GM13977 (cell line): ENCODE measurements around the gene KRT17.

ENCODE experiments used
- DNase-seq: peaks from one replicate; pipeline ENCODE4 v3.0.0; 2012; ENCODE audit warnings: low spot score
- in situ Hi-C: fragments of 300-500 bp; cut with MboI; formaldehyde crosslinking; loops from one replicate; pipeline ENCODE4 v1.12.0; 2022; ENCODE audit warnings: low sequenced_read_pairs, low pct_unique_long_range_greater_than_20kb, mixed read lengths, inconsistent platforms; ENCODE audit not compliant: unreplicated experiment
- TF ChIP-seq, protein P1 (sequence below): IDR thresholded peaks from 2 replicates; pipeline ENCODE4 v1.5.1; 2012; ENCODE audit warnings: mild to moderate bottlenecking, control low read depth; ENCODE audit not compliant: insufficient read depth; ENCODE audit errors: extremely low read depth, missing control alignments

The KRT17 gene

DNA sequence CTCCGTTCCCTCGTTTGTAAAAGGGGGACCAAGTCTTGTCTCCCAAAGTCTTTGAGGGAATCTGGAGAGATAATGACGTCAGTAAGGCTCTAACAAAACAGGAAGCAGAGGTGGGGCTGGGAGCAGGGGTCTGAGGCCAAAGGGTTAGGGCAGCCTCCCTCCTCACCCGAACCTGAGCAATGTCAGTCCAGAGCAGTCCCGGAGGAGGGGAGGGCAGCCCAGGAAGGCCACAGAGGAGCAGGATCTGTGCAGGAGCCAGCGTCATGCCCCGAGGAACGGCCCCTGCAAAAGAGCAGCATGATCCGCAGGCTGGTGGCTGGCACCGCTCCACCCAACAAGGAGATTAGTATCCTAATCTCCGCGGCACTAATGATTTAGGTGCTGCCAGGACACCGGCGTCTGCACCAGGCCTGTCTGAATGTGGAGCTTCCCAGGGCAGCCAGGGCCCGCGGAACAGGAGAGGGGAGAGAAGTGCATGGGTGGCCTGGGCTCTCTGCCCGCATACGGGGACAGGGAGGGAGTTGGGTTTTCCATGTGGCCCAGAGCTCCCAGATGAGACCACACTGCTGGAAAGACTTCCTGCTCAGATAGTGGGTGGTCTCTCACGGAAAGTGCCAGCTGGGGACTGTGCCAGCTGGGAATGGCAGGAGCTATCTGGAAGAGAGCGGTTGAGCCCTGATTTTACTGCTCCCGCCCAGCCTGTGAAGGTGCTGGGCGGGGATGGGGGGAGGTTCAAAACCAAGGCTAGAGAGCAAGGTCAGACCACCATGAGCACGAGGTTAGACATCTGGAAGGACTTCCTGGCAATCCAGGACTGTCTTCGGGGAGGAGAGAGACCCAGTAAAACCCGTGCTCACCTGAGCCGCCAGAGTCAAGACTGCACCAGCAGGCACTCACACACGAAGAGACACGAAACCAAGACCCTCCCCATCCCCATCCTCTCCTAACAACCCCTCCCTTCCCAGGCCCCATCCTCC is 11.0 kb upstream of the KRT17 start:
- in situ Hi-C loops: no loop called here
- TF ChIP-seq, protein P1, sequence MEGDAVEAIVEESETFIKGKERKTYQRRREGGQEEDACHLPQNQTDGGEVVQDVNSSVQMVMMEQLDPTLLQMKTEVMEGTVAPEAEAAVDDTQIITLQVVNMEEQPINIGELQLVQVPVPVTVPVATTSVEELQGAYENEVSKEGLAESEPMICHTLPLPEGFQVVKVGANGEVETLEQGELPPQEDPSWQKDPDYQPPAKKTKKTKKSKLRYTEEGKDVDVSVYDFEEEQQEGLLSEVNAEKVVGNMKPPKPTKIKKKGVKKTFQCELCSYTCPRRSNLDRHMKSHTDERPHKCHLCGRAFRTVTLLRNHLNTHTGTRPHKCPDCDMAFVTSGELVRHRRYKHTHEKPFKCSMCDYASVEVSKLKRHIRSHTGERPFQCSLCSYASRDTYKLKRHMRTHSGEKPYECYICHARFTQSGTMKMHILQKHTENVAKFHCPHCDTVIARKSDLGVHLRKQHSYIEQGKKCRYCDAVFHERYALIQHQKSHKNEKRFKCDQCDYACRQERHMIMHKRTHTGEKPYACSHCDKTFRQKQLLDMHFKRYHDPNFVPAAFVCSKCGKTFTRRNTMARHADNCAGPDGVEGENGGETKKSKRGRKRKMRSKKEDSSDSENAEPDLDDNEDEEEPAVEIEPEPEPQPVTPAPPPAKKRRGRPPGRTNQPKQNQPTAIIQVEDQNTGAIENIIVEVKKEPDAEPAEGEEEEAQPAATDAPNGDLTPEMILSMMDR: no peak
- DNase-seq: no peak

DNA sequence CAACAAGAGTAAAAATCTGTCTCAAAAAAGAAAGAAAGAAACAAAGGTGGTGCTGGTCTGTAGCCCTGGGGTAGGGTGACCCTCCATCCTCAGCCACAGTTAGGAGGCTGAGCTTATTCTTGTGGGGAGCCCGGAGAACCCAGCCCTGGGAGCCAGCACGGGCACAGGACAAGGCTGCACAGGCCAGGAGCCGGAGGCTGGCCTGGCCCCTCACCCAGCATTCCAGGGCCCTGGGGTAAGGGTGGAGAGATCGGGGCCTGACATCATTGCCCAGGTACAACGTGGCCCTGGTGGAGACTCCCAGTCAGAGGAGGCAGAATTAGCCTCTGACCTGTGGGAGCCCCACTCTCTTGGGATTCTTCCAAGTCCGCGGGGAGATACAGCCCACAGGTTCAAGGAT is 10.3 kb upstream of the KRT17 start:
- TF ChIP-seq, protein P1: no peak
- in situ Hi-C loops: no loop called here
- DNase-seq: no peak

DNA sequence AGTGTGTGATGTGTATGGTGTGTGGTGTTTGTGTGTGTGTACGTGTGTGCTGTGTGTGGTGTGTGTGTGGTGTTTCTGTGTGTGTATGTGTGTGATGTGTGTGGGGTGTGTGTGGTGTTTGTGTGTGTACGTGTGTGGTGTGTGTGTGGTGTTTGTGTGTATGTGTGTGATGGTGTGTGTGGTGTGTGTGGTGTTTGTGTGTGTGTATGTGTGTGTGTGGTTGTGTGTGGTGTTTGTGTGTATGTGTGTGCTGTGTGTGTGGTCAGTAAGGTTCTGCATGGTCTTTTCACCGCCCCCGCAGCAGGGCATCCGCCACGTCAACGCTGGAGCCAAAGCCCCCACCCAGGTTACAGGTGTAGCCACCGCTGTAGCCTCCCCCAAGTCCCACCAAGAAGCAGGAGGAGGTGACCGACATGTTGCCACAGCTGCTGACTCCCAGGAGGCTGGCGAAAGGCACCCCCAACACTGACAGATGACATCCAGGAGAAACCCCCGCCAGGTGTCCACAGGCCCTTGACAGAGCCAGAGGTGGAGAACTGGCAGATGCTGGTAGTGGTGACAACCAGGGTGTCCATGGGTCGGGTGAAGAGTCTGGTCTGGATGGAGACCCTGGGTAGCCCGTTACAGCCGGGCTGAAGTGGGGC is 9.3 kb upstream of the KRT17 start:
- in situ Hi-C loops: no loop called here
- DNase-seq: no peak
- TF ChIP-seq, protein P1: no peak

DNA sequence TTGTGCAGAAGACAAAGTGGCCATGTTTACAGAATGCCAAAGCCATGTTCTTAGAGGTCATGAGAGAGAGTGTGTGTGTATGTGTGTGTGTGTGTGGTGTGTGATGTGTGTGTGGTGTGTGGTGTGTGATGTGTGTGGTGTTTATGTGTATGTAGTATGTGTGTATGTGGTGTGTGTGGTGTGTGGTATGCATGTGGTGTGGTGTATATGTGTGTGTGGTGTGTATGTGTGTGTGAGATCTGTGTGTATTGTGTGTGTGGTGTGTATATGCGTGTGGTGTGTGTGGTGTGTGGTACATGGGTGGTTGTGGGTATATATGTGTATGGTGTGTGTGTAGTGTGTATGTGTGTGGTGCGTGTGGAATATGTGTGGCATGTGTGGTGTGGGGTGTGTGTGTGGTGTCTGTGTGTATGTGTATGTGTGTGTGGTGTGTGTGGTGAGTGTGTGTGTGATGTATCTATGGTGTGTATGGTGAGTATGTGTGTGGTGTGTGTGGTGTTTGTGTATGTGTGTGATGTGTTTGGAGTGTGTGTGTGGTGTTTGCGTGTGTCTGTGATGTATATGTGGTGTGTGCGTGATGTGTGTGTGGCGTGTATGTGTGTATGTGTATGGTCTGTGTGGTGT is 8.2 kb upstream of the KRT17 start:
- in situ Hi-C loops: no loop called here
- TF ChIP-seq, protein P1: no peak
- DNase-seq: no peak

DNA sequence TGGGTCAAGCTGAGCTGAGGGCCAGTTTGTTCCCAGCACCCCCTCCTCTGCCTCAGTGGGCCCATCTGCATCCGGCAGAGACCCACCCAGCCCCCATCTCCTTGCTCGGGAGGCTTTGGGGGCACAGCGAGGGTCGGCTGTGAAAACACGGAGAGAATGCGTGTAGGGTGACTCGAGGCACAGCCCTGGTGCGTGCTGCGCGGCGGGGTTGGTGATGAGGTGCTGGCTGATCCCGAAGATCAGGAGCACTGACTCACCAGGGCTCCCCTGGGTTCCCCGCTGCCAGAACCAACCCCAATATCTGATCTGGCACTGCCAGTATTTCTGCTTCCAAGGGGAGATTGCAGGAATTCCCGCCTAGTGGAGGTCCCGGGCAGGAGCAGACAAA is 7.5 kb upstream of the KRT17 start:
- DNase-seq: no peak
- TF ChIP-seq, protein P1: no peak
- in situ Hi-C loops: no loop called here

DNA sequence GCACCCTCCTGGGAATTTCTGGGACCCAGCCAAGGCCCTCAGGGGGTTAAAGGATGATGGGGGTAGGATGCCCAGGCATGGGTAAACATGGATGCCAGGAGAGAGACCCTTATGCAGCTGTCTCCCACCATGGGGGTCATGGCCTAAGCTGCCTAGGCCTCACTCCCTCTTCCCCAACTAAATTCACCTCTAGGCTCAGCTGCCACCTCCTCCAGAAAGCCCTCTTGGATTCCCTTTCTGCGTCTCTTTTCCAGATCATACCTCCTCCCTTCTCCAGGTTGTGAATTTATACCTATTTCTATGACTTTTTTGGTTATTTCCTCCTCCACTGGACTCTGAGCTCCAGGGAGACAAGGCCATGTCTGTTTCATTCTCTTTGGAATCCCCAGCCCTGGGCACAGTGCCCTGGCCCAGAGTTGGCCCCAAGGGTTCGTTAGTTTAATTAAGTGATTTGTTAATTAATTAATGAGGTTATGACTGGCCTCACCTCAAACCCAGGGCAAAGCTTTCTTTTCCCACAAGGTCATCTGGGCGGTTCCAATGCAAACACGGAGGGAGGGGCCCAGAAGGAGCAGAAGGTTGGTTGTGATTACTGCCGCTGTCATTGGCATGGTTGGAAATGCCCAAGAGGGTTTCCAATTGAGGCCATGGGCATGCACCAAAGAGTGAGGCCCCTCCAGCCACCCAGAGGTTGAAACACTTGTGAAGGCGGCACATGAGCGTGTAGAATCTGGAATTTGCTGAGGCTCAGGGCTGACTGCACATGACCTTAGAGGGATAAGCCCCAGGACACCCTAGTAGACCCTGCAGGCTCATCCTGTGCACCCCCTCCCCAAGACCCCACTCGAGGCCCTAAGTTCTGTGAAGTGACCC is 6.9 kb upstream of the KRT17 start:
- no peak for DNase-seq
- TF ChIP-seq, protein P1: no peak
- in situ Hi-C loops: no loop called here
